Right lobe of liver (tissue), 6 donors: Measurements from ENCODE around the gene IRF2BP1. TPM values are rescaled to one million over a fixed set of nuclear protein-coding genes. Genes with fewer than 3 reads are reported as not detected.

Source experiments
- ATAC-seq, 4 donors: fragments of 200-7000 bp; cut with Tn5 transposase; one replicate each; pipeline ENCODE4 v1.9.1; 2020; ENCODE audit warnings: mild to moderate bottlenecking in 4 of 4, moderate library complexity in 4 of 4
- DNase-seq, 3 donors: peaks; one replicate each; pipeline ENCODE4 v3.0.0-alpha.2; 2020
- H3K27ac ChIP-seq, 3 donors: fragments of 200-600 bp; one replicate each; pipeline ENCODE4 v1.8.0; 2022
- H3K27me3 ChIP-seq, 2 donors: fragments of 200-600 bp; one replicate each; pipeline ENCODE4 v1.8.0; 2022
- H3K36me3 ChIP-seq, 4 donors: fragments of 200-600 bp; sonication (generic) in 1 of 4; one replicate each; pipeline versions ENCODE4 v1.5.1 to v1.8.0; 2017 to 2022; ENCODE audit warnings: control low read depth in 1 of 4
- H3K4me1 ChIP-seq, 4 donors: fragments of 200-600 bp; sonication (generic) in 1 of 4; one replicate each; pipeline versions ENCODE4 v1.5.1 to v1.8.0; 2017 to 2022; ENCODE audit warnings: control low read depth in 1 of 4
- H3K4me3 ChIP-seq, 3 donors: fragments of 200-600 bp; one replicate each; pipeline ENCODE4 v1.8.0; 2022
- H3K9me3 ChIP-seq, 4 donors: fragments of 200-600 bp; sonication (generic) in 1 of 4; one replicate each; pipeline versions ENCODE4 v1.5.1 to v1.8.0; 2017 to 2022; ENCODE audit warnings: control low read depth in 1 of 4
- CTCF ChIP-seq, 4 donors: fragments of 200-600 bp in 3 of 4; fragments of 450-650 bp in 1 of 4; IDR thresholded peaks; one replicate each; pipeline versions ENCODE4 v1.5.1 to v1.8.0; 2016 to 2022; ENCODE audit warnings: antibody characterized with exemption in 4 of 4, mild to moderate bottlenecking in 2 of 4
- POLR2A ChIP-seq: fragments of 450-650 bp; IDR thresholded peaks from one replicate; pipeline ENCODE4 v1.6.1; 2017; ENCODE audit warnings: antibody characterized with exemption, mild to moderate bottlenecking
- WGBS: methylation state at CpG from one replicate; pipeline ENCODE4 v1.1.6; 2018; ENCODE audit warnings: low coverage, low lambda C conversion rate; ENCODE audit not compliant: insufficient coverage; ENCODE audit errors: missing lambda C conversion rate; 5-methylcytosine and 5-hydroxymethylcytosine counted together
- intact Hi-C, 2 donors: fragments of 100-400 bp; cut with DNase I; formaldehyde crosslinking; loops; one replicate each; pipeline versions ENCODE4 v1.11.2 to v1.14.1; 2022
- total RNA-seq, 6 experiments: library from RNA; depleted of rRNA in 2 of 6; stranded (reverse); fragments of >200 nt in 2 of 6; fragmentation: NEBNext Ultra II Directional in 3 of 6; extraction: Animal tissue kit (Norgen Biotek cat#: 25700) in 3 of 6; gene quantifications; one replicate each; pipeline versions ENCODE4 v1.1.0 to v1.2.4, GENCODE V29; 2016 to 2023
- donor health status: DM: no; HTN: yes; CAD: no.
- donor health status: DM: no; HTN: no; CAD: no.
- donor health status: DM: no; HTN: no; CAD: no.
- donor health status: DM: no; HTN: yes; CAD: no.
- donor health status: DM: no; HTN: yes; CAD: no.

IRF2BP1 gene
- total RNA-seq, 6 experiments from 2014 or later, result 12.8 to 21.5 (median 15.5) TPM

- Histone ChIP-seq H3K4me3 (no peak overlapping the region), H3K9me3 (no peaks in the 10 kb centered on the region), H3K27ac (no peak overlapping the region), H3K36me3 (no peaks in the 10 kb centered on the region), H3K4me1 (no peaks in the 10 kb centered on the region), H3K27me3 (no peaks in the 10 kb centered on the region)
- ATAC-seq (no peak), DNase-seq (no peak)
- intact Hi-C loops, result no loop called here
- no peak for TF ChIP-seq POLR2A
- 8% methylated on average over 4 of the region's 4 CpGs for WGBS
Observed at GRCh38 chr19:45917421-45918091, 31.6 kb upstream of the IRF2BP1 start.

DNA sequence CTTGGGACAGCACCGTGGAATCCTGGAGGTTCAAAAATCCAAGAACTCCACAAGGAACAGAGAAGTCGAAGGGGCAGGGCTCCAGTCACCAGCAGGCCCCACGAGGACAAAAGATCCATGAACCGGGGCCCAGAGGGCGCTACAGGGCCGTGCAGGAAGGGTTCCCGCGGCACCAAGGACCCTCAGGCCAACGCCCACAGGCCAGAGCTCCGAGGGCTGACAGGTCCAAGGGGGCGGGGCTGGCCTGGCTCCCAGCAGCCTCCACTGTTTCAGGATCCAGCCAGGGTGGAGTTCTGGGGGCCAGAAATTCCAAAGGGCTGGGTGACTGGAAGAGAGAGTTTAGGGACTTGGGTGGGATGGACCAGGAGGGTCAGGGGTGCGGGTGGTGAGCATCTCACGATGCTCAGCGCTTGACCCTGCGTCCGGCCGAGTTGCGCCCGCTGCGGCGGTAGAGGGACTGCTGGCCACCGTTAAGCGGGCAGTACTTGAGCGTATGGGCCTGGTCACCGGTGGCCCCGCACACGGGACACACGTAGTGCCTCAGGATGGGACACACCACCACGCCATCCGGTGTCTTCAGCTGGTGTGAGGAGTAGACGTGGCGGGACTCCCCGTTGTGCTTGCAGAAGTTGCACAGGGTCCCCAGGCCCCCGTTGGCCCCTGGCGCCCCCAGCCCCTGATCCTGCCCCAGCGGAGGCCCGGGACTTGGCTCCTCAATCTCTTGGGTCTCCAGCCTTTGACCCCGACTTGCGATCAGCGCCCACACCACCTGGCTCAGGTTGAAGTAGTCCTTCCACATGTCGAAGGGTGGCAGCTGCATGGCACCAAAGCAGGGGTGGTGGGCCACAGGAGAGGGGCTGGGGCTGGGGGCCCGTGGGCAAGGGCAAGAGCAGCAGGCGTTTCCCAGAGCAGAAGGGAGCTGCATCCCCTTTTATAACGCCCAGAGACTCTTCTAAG lies 28.2 kb upstream of the IRF2BP1 start, which contains the start of gene NANOS2:
NANOS2 (minus strand) TSS at position 905 of the 957 bp plus-strand sequence; CDS start at position 820, 85 bp downstream.
- DNase-seq, result no peak
- ATAC-seq, result peak in 1 of 4 donors; percentile 45
- no peaks in the 10 kb centered on the region for H3K27me3 ChIP-seq
- no peak within 1 kb of the TSS for H3K4me3 ChIP-seq
- H3K9me3 ChIP-seq, result no peaks in the 10 kb centered on the region
- WGBS, result 70% methylated on average over 16 of the region's 44 CpGs
- H3K36me3 ChIP-seq, result no peaks in the 10 kb centered on the region
- TF ChIP-seq POLR2A, result no peak
- no peak for TF ChIP-seq CTCF (IDR thresholded peaks at IDR 0.05)
- no peak within 1 kb of the TSS for H3K27ac ChIP-seq
- intact Hi-C loops, result no loop called here
- H3K4me1 ChIP-seq, result no peaks in the 10 kb centered on the region

DNA sequence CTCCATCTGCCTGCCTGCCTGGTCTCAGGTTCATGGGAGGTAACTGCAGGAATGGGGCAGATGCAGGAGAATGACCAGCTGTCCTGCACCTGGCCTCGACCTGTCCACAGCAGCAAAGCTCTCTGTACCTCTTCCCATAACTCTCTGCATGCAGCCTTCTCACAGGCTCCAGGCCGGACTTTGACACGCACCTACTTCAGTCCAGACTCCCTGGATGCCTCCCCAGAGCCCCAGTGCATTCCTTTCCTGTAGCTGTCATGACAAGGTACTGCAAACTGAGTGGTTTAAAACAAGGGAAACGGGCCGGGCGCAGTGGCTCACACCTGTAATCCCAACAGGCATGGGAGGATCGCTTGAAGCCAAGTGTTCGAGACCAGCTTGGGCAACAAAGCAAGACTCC lies 25.4 kb upstream of the IRF2BP1 start:
- no peak overlapping the region for H3K27ac ChIP-seq
- no peaks in the 10 kb centered on the region for H3K27me3 ChIP-seq
- H3K4me3 ChIP-seq, result no peak overlapping the region
- DNase-seq (no peak), ATAC-seq (no peak)
- 40% methylated on average over 3 of the region's 8 CpGs for WGBS
- H3K9me3 ChIP-seq, result no peaks in the 10 kb centered on the region
- TF ChIP-seq POLR2A, result no peak
- no peak for TF ChIP-seq CTCF (IDR thresholded peaks at IDR 0.05)
- H3K4me1 ChIP-seq, result no peaks in the 10 kb centered on the region
- intact Hi-C loops, result no loop called here
- no peaks in the 10 kb centered on the region for H3K36me3 ChIP-seq

- Histone ChIP-seq H3K27ac (no peak overlapping the region), H3K4me3 (no peak overlapping the region), H3K4me1 (no peaks in the 10 kb centered on the region), H3K9me3 (no peaks in the 10 kb centered on the region), H3K36me3 (no peaks in the 10 kb centered on the region), H3K27me3 (no peaks in the 10 kb centered on the region)
- intact Hi-C loops, result no loop called here
- 72% methylated on average over 5 of the region's 5 CpGs for WGBS
- DNase-seq (no peak), ATAC-seq (no peak)
- TF ChIP-seq CTCF (IDR thresholded peaks at IDR 0.05) (no peak), POLR2A (no peak)
Observed at GRCh38 chr19:45908956-45909355, 23.0 kb upstream of the IRF2BP1 start.

DNA sequence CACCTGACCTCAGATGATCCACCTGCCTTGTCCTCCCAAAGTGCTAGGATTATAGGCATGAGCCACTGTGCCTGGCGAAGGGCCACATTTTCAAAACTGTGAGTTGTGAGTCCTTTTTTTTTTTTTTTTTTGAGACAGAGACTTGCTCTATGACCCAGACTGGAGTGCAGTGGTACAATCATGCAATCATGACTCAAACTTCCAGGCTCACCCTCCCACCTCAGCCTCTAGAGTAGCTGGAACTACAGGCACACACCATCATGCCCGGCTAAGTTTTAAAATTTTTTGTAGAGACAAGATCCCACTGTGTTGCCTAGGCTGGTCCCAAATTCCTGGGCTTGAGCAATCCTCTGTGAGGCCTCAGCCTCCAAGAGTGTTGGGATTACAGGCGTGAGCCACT lies 20.3 kb upstream of the IRF2BP1 start:
- Histone ChIP-seq H3K9me3 (no peaks in the 10 kb centered on the region), H3K27me3 (no peaks in the 10 kb centered on the region), H3K4me3 (no peak overlapping the region), H3K27ac (no peak overlapping the region), H3K4me1 (peaks cover 0 to 9% (median 0%) of the 10 kb centered on the region in 4 donors), H3K36me3 (no peaks in the 10 kb centered on the region)
- ATAC-seq, result no peak
- WGBS, result 86% methylated on average over 3 of the region's 3 CpGs
- intact Hi-C loops, result no loop called here
- TF ChIP-seq CTCF (IDR thresholded peaks at IDR 0.05), result no peak
- TF ChIP-seq POLR2A, result no peak
- no peak for DNase-seq
